COLO829 (cell line): ENCODE measurements around the gene GUCY1B1.
"Not testable (repeated sequence)": the region's sequence is repeated elsewhere in the genome, so short reads cannot be mapped to it uniquely, and the experiment has no call there.

Source experiments
- DNase-seq: peaks from one replicate; pipeline ENCODE4 v3.0.0; 2012; ENCODE audit warnings: low spot score

The GUCY1B1 gene

GRCh38 chr4:155762334-155762733, 3.5 kb downstream of the GUCY1B1 start:
- DNase-seq = no peak

DNA sequence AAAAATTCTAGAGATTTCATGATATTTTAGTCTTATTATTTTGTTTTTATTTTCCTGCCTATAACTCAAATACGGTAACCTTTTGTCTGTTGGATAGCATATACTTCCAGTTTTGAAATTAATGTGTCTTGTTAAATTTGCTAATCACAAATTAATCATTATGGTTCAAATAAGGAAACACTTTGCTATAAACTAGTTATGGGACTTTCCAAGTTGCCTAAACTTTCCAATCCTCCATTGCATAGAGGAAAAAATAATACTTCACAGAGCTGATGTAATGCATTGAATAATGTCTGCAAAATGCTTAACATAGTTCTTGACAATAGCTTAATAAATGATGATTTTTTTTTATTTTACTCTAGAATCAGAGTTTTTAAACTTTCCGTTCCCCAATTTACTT, 4.7 kb downstream of the GUCY1B1 start:
- DNase-seq = no peak

GRCh38 chr4:155765149-155765548, 6.3 kb downstream of the GUCY1B1 start:
- no peak for DNase-seq

GRCh38 chr4:155766622-155767021, 7.8 kb downstream of the GUCY1B1 start:
- no peak for DNase-seq

DNA sequence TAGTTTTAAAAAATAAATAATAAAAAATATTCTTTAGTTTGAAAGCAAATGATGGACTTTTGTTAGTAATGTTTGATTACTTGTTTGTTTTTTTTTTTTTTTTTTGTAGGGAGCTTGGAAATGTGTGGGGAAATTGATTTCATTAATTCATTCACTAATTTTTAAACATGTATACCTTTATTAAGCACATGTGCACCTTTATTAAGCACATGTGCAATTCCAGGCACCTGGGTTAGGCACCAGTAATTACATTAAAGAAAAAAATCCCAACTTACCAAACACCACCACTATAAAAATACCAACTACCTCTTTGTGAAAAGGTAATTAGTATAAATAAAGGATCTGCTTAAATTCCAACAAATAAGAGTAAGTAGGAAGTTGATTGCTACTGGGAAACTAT, 9.5 kb downstream of the GUCY1B1 start:
- no peak for DNase-seq

DNA sequence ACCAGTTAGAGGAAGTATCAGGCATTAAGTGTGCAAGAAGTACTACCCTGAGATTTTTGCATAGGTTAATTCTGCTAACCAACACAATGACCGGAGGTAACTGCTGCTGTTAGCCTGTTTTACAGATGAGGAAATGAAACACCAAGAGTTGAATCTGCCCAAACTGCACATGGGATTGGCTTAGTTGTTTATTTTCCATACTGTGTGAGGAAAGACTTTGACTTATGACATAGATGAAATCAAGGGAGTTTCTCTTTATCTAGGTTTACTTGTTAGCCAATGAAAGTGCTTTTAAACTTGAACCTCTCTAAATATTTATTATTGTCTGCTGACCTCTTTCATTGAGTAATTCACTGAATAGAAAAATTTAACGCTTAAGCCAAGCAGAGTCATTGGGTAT, 10.3 kb downstream of the GUCY1B1 start:
- no peak for DNase-seq

GRCh38 chr4:155772459-155773195, 13.8 kb downstream of the GUCY1B1 start:
- DNase-seq = no peak

DNA sequence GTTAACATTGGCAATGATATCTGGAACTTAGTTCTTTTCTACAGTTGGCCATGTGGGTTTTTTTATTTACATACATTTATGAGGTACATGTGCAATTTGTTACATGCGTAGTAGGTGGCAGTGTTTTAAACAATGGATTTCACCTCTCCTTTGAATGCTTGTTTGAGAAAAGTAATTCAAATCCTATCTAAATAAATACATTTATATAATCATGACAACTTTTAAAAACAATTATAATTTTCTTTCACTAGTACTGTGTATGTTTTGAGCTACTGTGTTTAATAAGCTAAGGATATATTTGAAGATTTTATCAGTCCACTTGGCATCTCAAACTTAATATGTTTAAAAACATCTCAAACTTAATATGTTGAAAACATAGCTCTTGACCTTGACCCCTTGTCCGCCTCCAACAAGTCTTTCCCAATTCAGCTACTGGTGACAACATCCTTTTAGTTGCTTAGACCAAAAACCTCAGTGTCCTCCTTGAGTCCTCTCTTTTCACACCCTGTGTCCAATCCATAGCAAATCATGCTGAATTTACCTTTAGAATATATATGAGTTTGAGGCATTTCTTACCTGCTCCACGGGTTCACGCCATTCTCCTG, 14.5 kb downstream of the GUCY1B1 start:
- DNase-seq = no peak

GRCh38 chr4:155774033-155774432, 15.2 kb downstream of the GUCY1B1 start:
- no peak for DNase-seq

DNA sequence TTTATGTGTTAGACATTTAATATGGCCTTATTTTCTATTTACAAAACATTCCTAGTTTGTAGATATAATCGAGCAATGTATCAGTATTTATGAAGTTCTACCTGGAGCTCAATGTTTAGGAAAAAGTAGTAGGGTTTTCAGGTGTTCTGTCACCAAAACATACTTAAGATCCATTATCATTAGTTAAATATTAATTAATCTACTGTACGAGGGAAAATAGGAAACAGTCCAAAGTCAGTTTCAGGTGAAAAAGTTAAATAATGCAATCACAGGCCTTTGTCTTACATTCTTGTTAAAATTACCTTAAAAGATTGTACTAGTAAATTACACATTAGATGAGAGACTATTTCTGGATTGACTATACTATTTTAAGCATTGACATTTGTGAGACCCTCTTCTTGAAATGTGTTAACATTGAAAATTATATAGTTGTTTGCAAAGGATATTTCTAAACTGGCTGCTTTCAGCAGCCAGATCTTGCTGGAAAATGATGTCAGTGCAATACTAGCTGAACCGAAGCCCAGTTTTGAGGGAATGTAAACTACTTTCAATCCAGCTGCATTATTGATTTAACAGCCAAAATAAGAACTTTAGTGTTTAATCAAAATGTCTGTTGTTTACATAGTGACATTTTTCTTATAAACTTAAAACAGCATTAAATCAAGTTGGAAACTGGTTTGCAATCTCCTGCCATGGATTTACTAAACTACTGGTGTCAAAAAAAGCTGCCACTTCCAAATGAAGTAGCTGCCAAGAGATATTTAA, 19.3 kb downstream of the GUCY1B1 start:
- DNase-seq = no peak

- no peak for DNase-seq
These were observed 22.0 kb downstream of the GUCY1B1 start for GRCh38 chr4:155780775-155781174.

DNA sequence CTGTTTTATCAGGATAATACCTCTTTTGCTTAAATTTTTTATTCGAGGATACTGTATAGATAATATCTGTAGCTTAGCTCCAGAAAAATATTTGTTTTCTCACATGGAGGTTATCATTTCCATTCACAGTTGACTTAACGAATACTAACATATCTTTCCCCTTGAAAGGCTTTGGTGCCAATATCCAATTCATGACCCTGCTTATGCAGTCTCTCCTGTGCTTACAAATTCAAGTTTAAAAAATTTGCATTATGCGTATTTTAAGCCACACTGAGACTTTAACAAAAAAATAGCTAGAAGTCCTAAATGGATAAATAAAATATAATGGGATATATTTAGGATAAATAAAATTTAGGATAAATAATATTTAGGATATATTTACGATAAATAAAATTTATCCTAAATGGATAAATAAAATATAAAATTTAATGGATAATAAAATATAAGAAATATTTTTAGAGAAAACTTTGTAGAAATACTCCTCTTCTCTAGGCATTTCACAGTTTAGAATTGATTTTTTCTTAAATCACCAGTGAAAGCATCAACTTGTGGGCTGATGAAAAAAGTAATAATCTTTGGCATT, 22.5 kb downstream of the GUCY1B1 start:
- no peak for DNase-seq

- DNase-seq = no peak
These were observed 25.8 kb downstream of the GUCY1B1 start for GRCh38 chr4:155784637-155785036.

GRCh38 chr4:155785828-155786227, 27.0 kb downstream of the GUCY1B1 start:
- no peak for DNase-seq

- DNase-seq = peak; percentile 75
These were observed 28.4 kb downstream of the GUCY1B1 start for GRCh38 chr4:155787113-155787710.

- no peak for DNase-seq
These were observed 30.6 kb downstream of the GUCY1B1 start for GRCh38 chr4:155789391-155789790.

DNA sequence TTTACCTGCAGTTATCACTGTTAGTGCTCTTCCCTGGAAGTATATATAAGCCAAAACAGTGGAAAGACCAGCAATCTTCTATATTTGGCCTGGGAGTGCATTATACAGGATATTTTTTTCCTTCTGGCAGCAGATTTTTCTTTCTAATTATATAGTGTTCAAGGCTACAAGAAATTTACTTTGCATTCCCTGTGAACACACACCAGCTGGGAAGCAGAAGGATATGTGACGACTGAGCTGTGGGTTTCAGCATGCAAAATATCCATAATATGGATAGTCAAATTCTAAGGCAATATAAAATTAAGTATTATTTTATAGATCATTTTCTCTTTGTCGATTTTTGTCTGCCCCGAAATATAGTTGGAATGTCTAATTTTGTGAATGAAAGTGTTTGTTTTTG, 31.2 kb downstream of the GUCY1B1 start:
- no peak for DNase-seq

DNA sequence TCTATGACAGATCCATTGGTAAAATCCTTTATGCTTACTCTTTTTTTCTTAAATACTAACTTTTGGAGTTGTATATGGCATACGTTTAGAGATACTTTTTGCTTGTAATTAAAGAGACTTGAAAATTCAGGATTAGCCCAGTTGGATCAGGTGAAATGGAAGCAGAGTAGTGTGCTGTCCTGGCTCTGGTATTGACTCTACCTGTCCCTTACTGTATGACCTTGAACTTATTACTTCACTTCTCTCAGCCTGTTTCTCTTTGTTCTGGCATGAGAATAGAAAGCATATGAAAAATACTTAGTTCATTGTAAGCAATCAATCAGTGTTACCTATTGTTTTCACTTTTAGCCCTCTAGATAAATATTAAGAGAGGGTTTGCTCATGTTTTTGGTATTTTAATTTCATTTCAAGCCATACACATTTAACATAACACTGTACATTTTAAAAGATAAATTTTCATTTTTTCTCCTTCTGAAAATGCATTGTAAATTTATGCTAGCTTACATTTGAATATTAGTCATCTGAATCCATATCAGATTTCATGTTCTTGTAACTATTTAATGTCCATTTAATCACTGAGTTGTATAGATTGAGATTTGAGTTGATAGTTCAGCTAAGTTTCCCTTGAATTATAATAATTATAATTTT, 35.9 kb downstream of the GUCY1B1 start:
- DNase-seq = no peak

GRCh38 chr4:155795991-155796390, 37.2 kb downstream of the GUCY1B1 start:
- DNase-seq = peak; percentile 40

- not testable (repeated sequence) for DNase-seq
These were observed 38.8 kb downstream of the GUCY1B1 start for GRCh38 chr4:155797581-155797980.

DNA sequence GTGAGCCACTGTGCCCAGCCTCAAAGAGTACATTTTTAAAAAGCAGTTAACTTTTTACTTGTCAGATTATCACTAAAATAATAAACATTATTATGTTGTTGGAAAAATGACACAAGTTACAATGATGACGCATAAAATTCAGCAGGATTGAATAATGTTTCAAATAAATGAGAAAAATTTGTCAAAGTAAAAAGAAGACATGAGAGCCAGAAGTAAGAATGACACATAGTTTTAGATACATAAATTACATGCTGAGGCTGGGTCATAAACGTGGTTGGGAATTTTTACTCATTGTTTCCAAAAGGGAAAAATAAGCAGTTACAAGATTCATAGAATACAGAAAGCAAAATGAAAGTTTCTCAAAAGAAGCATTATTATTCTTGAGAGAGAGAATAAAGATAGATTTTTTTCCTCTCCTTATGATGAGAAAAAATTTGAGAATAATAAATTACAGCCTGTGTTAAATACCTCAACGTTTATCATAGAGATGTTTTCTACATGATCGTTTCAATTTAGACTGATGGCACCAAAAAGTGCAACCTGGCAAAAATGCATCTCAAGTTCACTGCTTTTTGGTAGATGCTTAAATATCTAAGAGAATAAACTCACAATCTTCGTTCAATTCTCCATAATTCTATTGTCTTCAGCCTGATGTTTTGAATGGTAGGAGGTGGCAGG, 40.4 kb downstream of the GUCY1B1 start:
- no peak for DNase-seq
